K562 (cell line): ENCODE measurements around the gene TBPL2. TPM values are rescaled to one million over a fixed set of nuclear protein-coding genes. Genes with fewer than 3 reads are reported as not detected.

ENCODE experiments used
- ATAC-seq: fragments of 200-7000 bp; cut with Tn5 transposase; 3 replicates; pipeline ENCODE4 v1.9.1; 2020; ENCODE audit warnings: moderate library complexity
- BruUV-seq: library from RNA; stranded (reverse); fragments of 400-500 nt; replicated peaks from 2 replicates; lab custom pipeline; 2021; lab: Mats Ljungman, UMichigan
- CTCF ChIA-PET: fragments of 300-600 bp; formaldehyde crosslinking; extraction: SDS; loops from one replicate; lab custom pipeline; 2021; ENCODE audit warnings: low intra/inter-chr PET ratio; lab: Yijun Ruan, JAX
- POLR2A ChIA-PET: fragments of 300-600, 350-650 bp; sonication (Branson Sonifier 250); formaldehyde crosslinking; extraction: SDS; loops from one replicate; lab custom pipeline; 2021; ENCODE audit warnings: antibody characterized with exemption, inconsistent platforms; lab: Yijun Ruan, JAX
- DNase-seq, 4 experiments: peaks; one replicate each; pipeline versions ENCODE4 v3.0.0 to v3.0.0-alpha.2; 2011 to 2018; ENCODE audit warnings: low spot score in 3 of 4, mixed read lengths in 3 of 4; ENCODE audit errors: extremely low read depth in 1 of 4
- FAIRE-seq: peaks from 2 replicates; lab custom pipeline; 2011; peaks lifted over from hg19 to GRCh38; lab: Jason Lieb, UNC
- H2AFZ ChIP-seq: 2 replicates; pipeline ENCODE4 v1.6.0; 2011; ENCODE audit warnings: low read depth, low read length, control low read depth, inconsistent platforms
- H3K27ac ChIP-seq: fragments of 200-600 bp; 3 replicates; pipeline ENCODE4 v1.8.0; 2011; ENCODE audit warnings: low read depth, mild to moderate bottlenecking, control low read depth, inconsistent platforms, low read length, moderate library complexity, mixed read lengths; ENCODE audit errors: extremely low read depth
- H3K27me3 ChIP-seq, 2 experiments: fragments of 300-600 bp in 1 of 2; 2 replicates in 1 of 2; 3 replicates in 1 of 2; pipeline versions ENCODE4 v1.6.0 to v1.8.0; 2011; ENCODE audit warnings: inconsistent platforms in 2 of 2, low read length in 2 of 2, mild to moderate bottlenecking in 1 of 2, mixed read lengths in 1 of 2, moderate library complexity in 1 of 2; ENCODE audit not compliant: control insufficient read depth in 2 of 2, insufficient read depth in 2 of 2
- H3K36me3 ChIP-seq: fragments of 300-600 bp; 3 replicates; pipeline ENCODE4 v1.8.0; 2011; ENCODE audit warnings: mild to moderate bottlenecking, low read length, inconsistent platforms; ENCODE audit not compliant: control insufficient read depth, insufficient read depth
- H3K4me1 ChIP-seq, 2 experiments: fragments of 200-600 bp in 1 of 2; replicated peaks in 1 of 2; 2 replicates in 1 of 2; 3 replicates in 1 of 2; pipeline versions ENCODE4 v1.5.1 to v1.8.0; 2011; ENCODE audit warnings: inconsistent platforms in 2 of 2, low read length in 2 of 2, mild to moderate bottlenecking in 1 of 2, mixed read lengths in 1 of 2, moderate library complexity in 1 of 2; ENCODE audit not compliant: control insufficient read depth in 2 of 2, insufficient read depth in 2 of 2
- H3K4me2 ChIP-seq: 2 replicates; pipeline ENCODE4 v1.6.1; 2011; ENCODE audit warnings: low read length, control low read depth, inconsistent platforms, mixed read lengths; ENCODE audit not compliant: insufficient read depth
- H3K4me3 ChIP-seq: fragments of 200-600 bp; sonication (generic), shearing (Covaris generic); 2 replicates; pipeline ENCODE4 v1.5.1; 2016; ENCODE audit warnings: control low read depth, inconsistent platforms
- H3K79me2 ChIP-seq: fragments of 200-600 bp; 3 replicates; pipeline ENCODE4 v1.8.0; 2011; ENCODE audit warnings: low read length, inconsistent platforms; ENCODE audit not compliant: control insufficient read depth, insufficient read depth
- H3K9ac ChIP-seq, 2 experiments: 2 replicates each; pipeline versions ENCODE4 v1.6.0 to v1.6.1; 2011; ENCODE audit warnings: low read depth in 2 of 2, low read length in 2 of 2, control low read depth in 1 of 2, inconsistent platforms in 1 of 2, mild to moderate bottlenecking in 1 of 2, mixed read lengths in 1 of 2; ENCODE audit not compliant: insufficient read depth in 1 of 2
- H3K9me1 ChIP-seq: one replicate; pipeline ENCODE4 v1.6.0; 2011; ENCODE audit warnings: inconsistent platforms, mild to moderate bottlenecking, low read length, moderate library complexity; ENCODE audit not compliant: control insufficient read depth, insufficient read depth
- H3K9me3 ChIP-seq: replicated peaks from 2 replicates; pipeline ENCODE4 v1.5.1; 2011; ENCODE audit warnings: low read depth, low read length, inconsistent platforms; ENCODE audit not compliant: control insufficient read depth, insufficient read depth
- H4K20me1 ChIP-seq: replicated peaks from 2 replicates; pipeline ENCODE4 v1.6.1; 2011; ENCODE audit warnings: low read length, inconsistent platforms, mixed read lengths; ENCODE audit not compliant: control insufficient read depth, insufficient read depth
- GABPB1 ChIP-seq: sonication (generic); formaldehyde crosslinking; IDR thresholded peaks from 2 replicates; pipeline ENCODE4 v1.8.0; 2022; ENCODE audit warnings: mild to moderate bottlenecking, missing genetic modification reagents
- HNRNPH1 ChIP-seq: fragments of 200-400 bp; formaldehyde crosslinking; optimal IDR thresholded peaks from 2 replicates; pipeline ENCODE3; 2017; ENCODE audit warnings: low read depth, mild to moderate bottlenecking, low read length, moderate library complexity
- HNRNPLL ChIP-seq: fragments of 200-400 bp; formaldehyde crosslinking; IDR thresholded peaks from 2 replicates; pipeline ENCODE4 v1.6.1; 2017; ENCODE audit warnings: low read length, low read depth, mild to moderate bottlenecking; ENCODE audit not compliant: poor library complexity, severe bottlenecking
- KAT8 ChIP-seq: fragments of 450-650 bp; IDR thresholded peaks from 2 replicates; pipeline ENCODE4 v1.6.1; 2016; ENCODE audit warnings: low read depth, mild to moderate bottlenecking
- RB1 ChIP-seq: fragments of 450-650 bp; IDR thresholded peaks from 2 replicates; pipeline ENCODE4 v1.6.1; 2017; ENCODE audit warnings: low read depth, mild to moderate bottlenecking
- RBM14 ChIP-seq: fragments of 200-400 bp; formaldehyde crosslinking; IDR thresholded peaks from 2 replicates; pipeline ENCODE4 v1.6.1; 2018; ENCODE audit warnings: low read depth, mild to moderate bottlenecking, low read length, moderate library complexity, borderline replicate concordance; ENCODE audit not compliant: insufficient read depth
- RBM22 ChIP-seq: fragments of 200-400 bp; formaldehyde crosslinking; IDR thresholded peaks from 2 replicates; pipeline ENCODE4 v1.6.1; 2018; ENCODE audit warnings: low read length, low read depth; ENCODE audit not compliant: poor library complexity, severe bottlenecking
- SMAD1 ChIP-seq: fragments of 150-350 bp; IDR thresholded peaks from 2 replicates; pipeline ENCODE4 v1.6.1; 2014; ENCODE audit warnings: low read length, low read depth; ENCODE audit not compliant: partially characterized antibody
- SRF ChIP-seq, 2 experiments: fragments of 250-450, 450-650 bp in 1 of 2; sonication (Bioruptor Pico) in 1 of 2; sonication (generic) in 1 of 2; formaldehyde crosslinking; IDR thresholded peaks; 2 replicates each; pipeline versions ENCODE4 v1.5.0 to v1.5.1; 2020 to 2022; ENCODE audit warnings: mild to moderate bottlenecking in 1 of 2, missing genetic modification reagents in 1 of 2
- TARDBP ChIP-seq: fragments of 450-650 bp; IDR thresholded peaks from 2 replicates; pipeline ENCODE4 v1.6.1; 2016
- TCF7L2 ChIP-seq: fragments of 150-350 bp; IDR thresholded peaks from 2 replicates; pipeline ENCODE4 v1.6.1; 2016; ENCODE audit warnings: low read depth, mild to moderate bottlenecking, low read length, moderate library complexity
- ZNF165 ChIP-seq: fragments of 250-450 bp; sonication (Bioruptor Pico); IDR thresholded peaks from 2 replicates; pipeline ENCODE4 v1.4.0; 2020; ENCODE audit warnings: borderline replicate concordance
- ZNF77 ChIP-seq: fragments of 250-450 bp; sonication (Bioruptor Pico); IDR thresholded peaks from 2 replicates; pipeline ENCODE4 v1.5.0; 2020
- WGBS: fragments of 100-300 bp; shearing (Covaris generic); methylation state at CpG from one replicate; pipeline ENCODE4 v1.1.6; 2016; ENCODE audit warnings: low coverage, mixed read lengths; ENCODE audit not compliant: insufficient coverage; ENCODE audit errors: missing lambda C conversion rate; 5-methylcytosine and 5-hydroxymethylcytosine counted together
- in situ Hi-C: fragments of 300-500 bp; cut with MboI; formaldehyde crosslinking; loops from 4 replicates; pipeline ENCODE4 v1.15.0; 2018; ENCODE audit warnings: inconsistent platforms, mixed read lengths
- intact Hi-C: fragments of 100-400 bp; cut with micrococcal nuclease; formaldehyde crosslinking; loops from 2 replicates; pipeline ENCODE4 v1.14.2; 2022
- polyA plus RNA-seq, 8 experiments: library from polyadenylated mRNA; depleted of rRNA in 4 of 8; stranded (reverse) in 5 of 8; unstranded in 3 of 8; fragments of >200 nt; fragmentation: Nextera tagmentation in 2 of 8; fragmentation: Illumina TruSeq in 1 of 8; extraction: Ambion mirVana in 2 of 8; extraction: Trizol in 1 of 8; gene quantifications; 2 replicates each; pipeline versions ENCODE4 v1.2.1 to v1.2.3, GENCODE V29; 2011 to 2014; ENCODE audit warnings: inconsistent platforms in 1 of 8, missing spikeins in 1 of 8
- total RNA-seq, 7 experiments: library from RNA; depleted of rRNA in 6 of 7; stranded (reverse); fragments of >200 nt in 6 of 7; fragmentation: Illumina TruSeq in 2 of 7; extraction: Trizol in 2 of 7; gene quantifications; 2 replicates each; pipeline versions ENCODE4 v1.2.1 to v1.2.3, GENCODE V29; 2011 to 2021; ENCODE audit warnings: low replicate concordance in 1 of 7
- TF ChIP-seq, protein P1 (sequence below): fragments of 450-650 bp; IDR thresholded peaks from 2 replicates; pipeline ENCODE4 v1.6.1; 2017; ENCODE audit warnings: mild to moderate bottlenecking, moderate library complexity
- TF ChIP-seq, protein P2 (sequence below): fragments of 250-450 bp; sonication (Bioruptor Pico); IDR thresholded peaks from 2 replicates; pipeline ENCODE4 v1.9.0; 2021; ENCODE audit warnings: mild to moderate bottlenecking

The TBPL2 gene
- total and polyA plus RNA-seq, 9 of the 15 experiments (the other 6 are each of a cell fraction or from before 2014, with no cell fraction given) = not detected

DNA sequence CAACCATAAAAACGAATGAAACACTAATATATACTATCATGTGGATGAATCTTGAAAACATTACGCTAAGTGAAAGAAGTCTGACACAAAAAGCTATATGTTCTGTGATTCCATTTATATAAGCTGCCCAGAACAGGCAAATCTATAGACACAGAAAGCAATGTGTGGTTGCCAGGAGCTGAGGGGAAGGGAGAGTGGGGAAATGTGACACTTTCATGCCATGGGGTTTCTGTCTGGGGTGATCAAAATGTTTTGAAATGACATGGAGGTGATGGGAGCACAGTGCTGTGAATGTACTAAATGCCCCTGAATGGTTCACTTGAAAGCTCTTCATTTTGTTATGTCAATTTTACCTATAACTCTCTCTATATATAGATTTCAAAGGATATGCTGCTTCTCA is 58.9 kb downstream of the TBPL2 start (continued):
- TF ChIP-seq, protein P1, sequence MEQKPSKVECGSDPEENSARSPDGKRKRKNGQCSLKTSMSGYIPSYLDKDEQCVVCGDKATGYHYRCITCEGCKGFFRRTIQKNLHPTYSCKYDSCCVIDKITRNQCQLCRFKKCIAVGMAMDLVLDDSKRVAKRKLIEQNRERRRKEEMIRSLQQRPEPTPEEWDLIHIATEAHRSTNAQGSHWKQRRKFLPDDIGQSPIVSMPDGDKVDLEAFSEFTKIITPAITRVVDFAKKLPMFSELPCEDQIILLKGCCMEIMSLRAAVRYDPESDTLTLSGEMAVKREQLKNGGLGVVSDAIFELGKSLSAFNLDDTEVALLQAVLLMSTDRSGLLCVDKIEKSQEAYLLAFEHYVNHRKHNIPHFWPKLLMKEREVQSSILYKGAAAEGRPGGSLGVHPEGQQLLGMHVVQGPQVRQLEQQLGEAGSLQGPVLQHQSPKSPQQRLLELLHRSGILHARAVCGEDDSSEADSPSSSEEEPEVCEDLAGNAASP = no peak
- TF ChIP-seq SRF (CRISPR knock-in tag; IDR thresholded peaks at IDR 0.05) = no peak
- no peak for TF ChIP-seq TARDBP
- TF ChIP-seq, all 486 proteins: peak for 0

DNA sequence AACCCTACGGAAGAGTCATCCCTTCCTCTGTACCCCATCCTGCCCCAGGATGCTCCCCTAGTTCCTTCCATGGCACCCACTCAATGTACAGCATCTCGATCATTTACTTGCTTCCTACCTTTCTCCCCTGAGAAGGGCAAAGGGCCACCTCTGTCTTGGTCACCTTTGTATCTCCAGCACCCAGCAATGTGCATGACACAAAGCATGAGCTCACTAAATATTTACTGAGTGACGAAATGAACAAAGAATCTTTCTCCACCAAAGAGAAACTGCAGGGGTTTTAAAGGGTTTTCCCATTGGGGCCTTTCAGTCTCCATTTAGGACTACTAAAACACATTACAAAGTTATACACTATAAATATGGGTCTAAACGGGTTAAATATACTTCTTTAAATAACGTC is 59.4 kb downstream of the TBPL2 start:
- Histone ChIP-seq H3K4me3 (no peak overlapping the region), H3K9me1 (no peaks in the 10 kb centered on the region), H4K20me1 (no peaks in the 10 kb centered on the region), H3K4me2 (no peak overlapping the region), H3K27ac (no peak overlapping the region), H2AFZ (no peak overlapping the region), H3K9me3 (no peaks in the 10 kb centered on the region), H3K9ac (no peak overlapping the region), H3K79me2 (no peaks in the 10 kb centered on the region), H3K36me3 (peaks cover 39% of the 10 kb centered on the region), H3K4me1 (peaks cover 17 to 44% of the 10 kb centered on the region in 2 experiments), H3K27me3 (no peaks in the 10 kb centered on the region)
- BruUV-seq = no TSS peak
- ChIA-PET CTCF (no interaction called here), POLR2A (no interaction called here)
- in situ Hi-C loops (no loop called here), intact Hi-C loops (no loop called here)
- no peak for TF ChIP-seq RBM22
- no peak for TF ChIP-seq RBM14
- no peak for TF ChIP-seq RB1
- TF ChIP-seq ZNF165 = no peak
- no peak for TF ChIP-seq KAT8
- TF ChIP-seq ZNF77 (CRISPR knock-in tag) = no peak
- TF ChIP-seq TCF7L2 = no peak
- TF ChIP-seq, protein P2, sequence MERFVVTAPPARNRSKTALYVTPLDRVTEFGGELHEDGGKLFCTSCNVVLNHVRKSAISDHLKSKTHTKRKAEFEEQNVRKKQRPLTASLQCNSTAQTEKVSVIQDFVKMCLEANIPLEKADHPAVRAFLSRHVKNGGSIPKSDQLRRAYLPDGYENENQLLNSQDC (CRISPR knock-in tag) = no peak
- no peak for TF ChIP-seq GABPB1
- no peak for TF ChIP-seq HNRNPH1
- no peak for TF ChIP-seq HNRNPLL
- TF ChIP-seq SMAD1 = no peak
- 75% methylated on average over 5 of the region's 5 CpGs for WGBS
- DNase-seq = no peak
- no peak for ATAC-seq
- FAIRE-seq = no peak
